OCI-LY1 (cell line): ENCODE results near the gene COL18A1.

Experiments used
- EZH2 ChIP-seq: fragments of 200-600 bp; sonication (generic), shearing (Covaris generic); IDR thresholded peaks from 2 replicates; pipeline ENCODE4 v1.8.0; 2017; ENCODE audit warnings: borderline replicate concordance, mixed run types, mild to moderate bottlenecking, antibody characterized with exemption, low read length, moderate library complexity, mixed read lengths
- TF ChIP-seq, protein P1 (sequence below): fragments of 200-600 bp; sonication (generic), shearing (Covaris generic); IDR thresholded peaks from 2 replicates; pipeline ENCODE4 v1.5.1; 2017; ENCODE audit warnings: mild to moderate bottlenecking, antibody characterized with exemption, low read length, moderate library complexity, mixed read lengths

DNA sequence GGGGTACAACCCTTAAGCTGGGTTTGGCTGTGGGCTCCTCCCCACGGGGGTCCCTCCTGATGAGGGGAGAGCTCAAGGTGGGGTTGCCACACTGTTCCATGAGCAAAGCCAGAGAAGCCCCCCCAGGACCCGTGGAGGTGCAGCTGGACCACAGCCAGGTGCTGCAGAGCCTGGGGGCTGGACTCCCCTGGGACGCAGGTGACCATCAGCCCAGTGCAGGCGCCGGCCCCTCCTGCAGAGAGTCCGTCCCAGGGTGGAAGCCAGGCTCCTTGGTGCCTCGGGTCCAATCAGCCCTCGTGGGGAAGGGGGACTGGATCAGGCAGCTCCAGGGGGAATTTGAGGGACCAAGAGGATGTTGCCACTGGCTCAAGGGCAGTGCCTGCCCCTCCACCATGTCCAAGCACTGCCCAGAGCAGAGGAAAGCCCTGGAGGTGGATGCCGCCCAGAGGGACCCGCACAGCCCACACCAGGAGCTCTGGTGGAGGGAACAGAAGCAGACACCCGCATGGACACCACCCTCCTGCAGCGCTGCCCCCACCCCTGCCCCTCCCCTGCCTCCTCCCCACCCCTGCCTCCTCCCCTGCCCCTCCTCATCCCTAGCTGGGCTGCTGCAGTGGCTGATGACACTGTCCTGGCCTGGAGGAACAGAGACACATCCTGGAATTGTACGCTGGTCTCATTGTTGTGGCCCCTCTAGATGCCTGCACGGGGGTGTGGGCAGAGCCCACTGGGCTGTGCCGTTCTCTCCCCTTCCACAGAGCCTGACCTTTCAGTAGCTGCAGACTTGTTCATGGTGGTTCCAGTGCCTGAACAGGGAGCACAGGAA, 30.8 kb upstream of the COL18A1 start:
- no peak for TF ChIP-seq EZH2
- TF ChIP-seq, protein P1, sequence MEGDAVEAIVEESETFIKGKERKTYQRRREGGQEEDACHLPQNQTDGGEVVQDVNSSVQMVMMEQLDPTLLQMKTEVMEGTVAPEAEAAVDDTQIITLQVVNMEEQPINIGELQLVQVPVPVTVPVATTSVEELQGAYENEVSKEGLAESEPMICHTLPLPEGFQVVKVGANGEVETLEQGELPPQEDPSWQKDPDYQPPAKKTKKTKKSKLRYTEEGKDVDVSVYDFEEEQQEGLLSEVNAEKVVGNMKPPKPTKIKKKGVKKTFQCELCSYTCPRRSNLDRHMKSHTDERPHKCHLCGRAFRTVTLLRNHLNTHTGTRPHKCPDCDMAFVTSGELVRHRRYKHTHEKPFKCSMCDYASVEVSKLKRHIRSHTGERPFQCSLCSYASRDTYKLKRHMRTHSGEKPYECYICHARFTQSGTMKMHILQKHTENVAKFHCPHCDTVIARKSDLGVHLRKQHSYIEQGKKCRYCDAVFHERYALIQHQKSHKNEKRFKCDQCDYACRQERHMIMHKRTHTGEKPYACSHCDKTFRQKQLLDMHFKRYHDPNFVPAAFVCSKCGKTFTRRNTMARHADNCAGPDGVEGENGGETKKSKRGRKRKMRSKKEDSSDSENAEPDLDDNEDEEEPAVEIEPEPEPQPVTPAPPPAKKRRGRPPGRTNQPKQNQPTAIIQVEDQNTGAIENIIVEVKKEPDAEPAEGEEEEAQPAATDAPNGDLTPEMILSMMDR: no peak
